ENCODE data around the gene SLC12A9.

Gene SLC12A9

GRCh38 chr7:100896732-100897608 lies 44.5 kb downstream of the SLC12A9 start (continued):
- 0 out of 2 replicates have a peak, but pooled peaks have one; percentile 9 for TF ChIP-seq BCL6B (tag by site-specific recombination; IDR thresholded peaks at IDR 0.05)
- TF ChIP-seq ZFHX2 (tag by site-specific recombination; conservative IDR thresholded peaks at IDR 0.05), result peak; percentile 51
- peak; percentile 86 for TF ChIP-seq ZBTB17 (tag by site-specific recombination; IDR thresholded peaks at IDR 0.05)
- no peak for TF ChIP-seq IKZF3 (tag by site-specific recombination; IDR thresholded peaks at IDR 0.05)
- TF ChIP-seq ZNF701 (tag by site-specific recombination; IDR thresholded peaks at IDR 0.05), result no peak
- peak; percentile 94 for TF ChIP-seq ZBTB10 (tag by site-specific recombination; IDR thresholded peaks at IDR 0.05)
- TF ChIP-seq ZNF366 (tag by site-specific recombination; conservative IDR thresholded peaks at IDR 0.05), result no peak
- TF ChIP-seq EGR2 (tag by site-specific recombination; IDR thresholded peaks at IDR 0.05; ENCODE audit: low read depth), result no peak
- TF ChIP-seq KLF8 (tag by site-specific recombination; IDR thresholded peaks at IDR 0.05), result no peak; the same call in 1 of the 2 replicates
- no peak for TF ChIP-seq ZNF610 (tag by site-specific recombination; IDR thresholded peaks at IDR 0.05; ENCODE audit: borderline replicate concordance)
- no peak for TF ChIP-seq GLI2 (tag by site-specific recombination; IDR thresholded peaks at IDR 0.05; ENCODE audit: borderline replicate concordance, low read depth)
- TF ChIP-seq GLIS2 (tag by site-specific recombination; IDR thresholded peaks at IDR 0.05), result peak; percentile 82; the same call in 1 of the 2 replicates
- TF ChIP-seq ZNF24 (tag by site-specific recombination; IDR thresholded peaks at IDR 0.05), result no peak
- peak; percentile 41; the same call in 1 of the 2 replicates for TF ChIP-seq ZNF629 (tag by site-specific recombination; IDR thresholded peaks at IDR 0.05)
- no peak for TF ChIP-seq MYNN (tag by site-specific recombination; IDR thresholded peaks at IDR 0.05; ENCODE audit: borderline replicate concordance)
- 0 out of 2 replicates have a peak, but pooled peaks have one; percentile 32 for TF ChIP-seq KLF16 (tag by site-specific recombination; IDR thresholded peaks at IDR 0.05)
- TF ChIP-seq ZBTB49 (tag by site-specific recombination; IDR thresholded peaks at IDR 0.05; ENCODE audit: low read depth), result no peak
- TF ChIP-seq SCRT1 (tag by site-specific recombination; IDR thresholded peaks at IDR 0.05; ENCODE audit: borderline replicate concordance), result no peak
- no peak for TF ChIP-seq ZNF768 (tag by site-specific recombination; IDR thresholded peaks at IDR 0.05)
- TF ChIP-seq ZNF513 (tag by site-specific recombination; IDR thresholded peaks at IDR 0.05), result no peak
- peak; percentile 67; the same call in 1 of the 2 replicates for TF ChIP-seq ZBTB8A (tag by site-specific recombination; IDR thresholded peaks at IDR 0.05)
- TF ChIP-seq PRDM2 (tag by site-specific recombination; IDR thresholded peaks at IDR 0.05; ENCODE audit: borderline replicate concordance), result no peak
- no peak for TF ChIP-seq ZNF221 (tag by site-specific recombination; IDR thresholded peaks at IDR 0.05; ENCODE audit: borderline replicate concordance)
- no peak for TF ChIP-seq ZNF23 (tag by site-specific recombination; IDR thresholded peaks at IDR 0.05; ENCODE audit: borderline replicate concordance)
